GM13976 (cell line): ENCODE data around the gene PHETA2.
"Not testable (repeated sequence)": the region's sequence is repeated elsewhere in the genome, so short reads cannot be mapped to it uniquely, and the experiment has no call there.

Experiments used
- DNase-seq: peaks from one replicate; pipeline ENCODE4 v3.0.0; 2012; ENCODE audit warnings: low spot score
- in situ Hi-C: fragments of 300-500 bp; cut with MboI; formaldehyde crosslinking; loops from one replicate; pipeline ENCODE4 v1.12.0; 2022; ENCODE audit warnings: low sequenced_read_pairs, mixed read lengths, inconsistent platforms; ENCODE audit not compliant: unreplicated experiment
- TF ChIP-seq, protein P1 (sequence below): IDR thresholded peaks from 2 replicates; pipeline ENCODE4 v1.5.1; 2012; ENCODE audit warnings: borderline replicate concordance, mild to moderate bottlenecking; ENCODE audit not compliant: insufficient read depth; ENCODE audit errors: extremely low read depth, missing control alignments, control extremely low read depth

PHETA2 gene

DNA sequence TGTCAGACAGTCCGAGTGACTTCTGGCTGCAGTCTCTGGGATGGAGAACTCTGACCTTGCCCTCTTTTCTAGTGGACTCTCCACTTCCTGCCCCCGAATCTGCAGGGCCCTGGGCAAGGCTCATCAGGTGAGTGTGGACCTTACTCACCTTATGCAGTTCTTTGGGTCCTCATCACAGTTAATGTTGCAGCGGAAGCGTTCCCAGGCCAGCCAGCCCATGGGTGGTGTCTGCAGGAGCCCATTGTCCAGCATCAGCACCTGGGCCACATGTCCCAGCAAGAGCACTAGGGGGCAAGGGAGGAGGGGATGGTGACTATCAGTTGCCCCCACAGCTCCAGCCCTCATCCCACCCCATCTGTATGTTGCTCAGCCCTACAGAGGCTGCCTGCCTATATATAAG is 5.8 kb upstream of the PHETA2 start:
- TF ChIP-seq, protein P1, sequence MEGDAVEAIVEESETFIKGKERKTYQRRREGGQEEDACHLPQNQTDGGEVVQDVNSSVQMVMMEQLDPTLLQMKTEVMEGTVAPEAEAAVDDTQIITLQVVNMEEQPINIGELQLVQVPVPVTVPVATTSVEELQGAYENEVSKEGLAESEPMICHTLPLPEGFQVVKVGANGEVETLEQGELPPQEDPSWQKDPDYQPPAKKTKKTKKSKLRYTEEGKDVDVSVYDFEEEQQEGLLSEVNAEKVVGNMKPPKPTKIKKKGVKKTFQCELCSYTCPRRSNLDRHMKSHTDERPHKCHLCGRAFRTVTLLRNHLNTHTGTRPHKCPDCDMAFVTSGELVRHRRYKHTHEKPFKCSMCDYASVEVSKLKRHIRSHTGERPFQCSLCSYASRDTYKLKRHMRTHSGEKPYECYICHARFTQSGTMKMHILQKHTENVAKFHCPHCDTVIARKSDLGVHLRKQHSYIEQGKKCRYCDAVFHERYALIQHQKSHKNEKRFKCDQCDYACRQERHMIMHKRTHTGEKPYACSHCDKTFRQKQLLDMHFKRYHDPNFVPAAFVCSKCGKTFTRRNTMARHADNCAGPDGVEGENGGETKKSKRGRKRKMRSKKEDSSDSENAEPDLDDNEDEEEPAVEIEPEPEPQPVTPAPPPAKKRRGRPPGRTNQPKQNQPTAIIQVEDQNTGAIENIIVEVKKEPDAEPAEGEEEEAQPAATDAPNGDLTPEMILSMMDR: no peak
- in situ Hi-C loops: loop anchor here (10.0 kb wide), 1 partner anchor 63 kb away; no protein-coding TSS in a partner anchor
- no peak for DNase-seq

DNA sequence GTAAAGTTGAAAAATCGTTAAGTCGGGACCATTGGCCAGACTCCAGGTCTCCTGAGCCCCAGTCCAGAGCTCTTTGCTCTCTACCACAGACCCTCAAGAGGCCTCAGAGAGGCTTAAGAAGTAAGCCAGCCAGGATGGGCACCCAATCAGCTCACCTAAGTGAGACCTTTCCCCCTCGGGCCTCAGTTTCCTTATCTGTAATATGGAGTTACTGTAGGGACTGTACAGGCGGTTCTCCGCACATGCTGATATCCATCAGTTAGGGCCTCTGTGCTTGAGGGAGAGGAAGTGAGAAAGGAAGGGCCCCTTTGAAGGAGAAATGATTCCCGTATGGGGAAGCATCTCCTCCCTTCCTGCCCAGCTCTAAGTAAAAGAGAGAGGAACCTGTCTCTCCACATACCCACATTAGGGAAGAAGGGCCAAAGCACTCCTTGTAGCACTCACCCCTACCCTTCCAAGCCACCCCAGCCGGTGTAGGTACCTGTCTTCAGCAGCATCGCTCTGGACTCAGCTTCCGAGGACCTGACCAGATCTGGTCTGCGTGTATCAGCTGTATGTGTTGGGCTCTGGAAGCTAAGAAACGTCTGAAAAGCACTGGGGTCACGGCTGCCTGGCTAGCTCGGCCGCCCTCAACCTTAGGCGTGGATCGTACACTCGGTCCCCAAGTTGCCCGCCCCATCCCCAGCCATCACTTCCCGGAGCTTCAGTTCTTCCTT is 4.1 kb upstream of the PHETA2 start:
- peak; percentile 50 for DNase-seq
- TF ChIP-seq, protein P1: no peak
- in situ Hi-C loops: loop anchor here (10.0 kb wide), 1 partner anchor 65 kb away; no protein-coding TSS in a partner anchor

DNA sequence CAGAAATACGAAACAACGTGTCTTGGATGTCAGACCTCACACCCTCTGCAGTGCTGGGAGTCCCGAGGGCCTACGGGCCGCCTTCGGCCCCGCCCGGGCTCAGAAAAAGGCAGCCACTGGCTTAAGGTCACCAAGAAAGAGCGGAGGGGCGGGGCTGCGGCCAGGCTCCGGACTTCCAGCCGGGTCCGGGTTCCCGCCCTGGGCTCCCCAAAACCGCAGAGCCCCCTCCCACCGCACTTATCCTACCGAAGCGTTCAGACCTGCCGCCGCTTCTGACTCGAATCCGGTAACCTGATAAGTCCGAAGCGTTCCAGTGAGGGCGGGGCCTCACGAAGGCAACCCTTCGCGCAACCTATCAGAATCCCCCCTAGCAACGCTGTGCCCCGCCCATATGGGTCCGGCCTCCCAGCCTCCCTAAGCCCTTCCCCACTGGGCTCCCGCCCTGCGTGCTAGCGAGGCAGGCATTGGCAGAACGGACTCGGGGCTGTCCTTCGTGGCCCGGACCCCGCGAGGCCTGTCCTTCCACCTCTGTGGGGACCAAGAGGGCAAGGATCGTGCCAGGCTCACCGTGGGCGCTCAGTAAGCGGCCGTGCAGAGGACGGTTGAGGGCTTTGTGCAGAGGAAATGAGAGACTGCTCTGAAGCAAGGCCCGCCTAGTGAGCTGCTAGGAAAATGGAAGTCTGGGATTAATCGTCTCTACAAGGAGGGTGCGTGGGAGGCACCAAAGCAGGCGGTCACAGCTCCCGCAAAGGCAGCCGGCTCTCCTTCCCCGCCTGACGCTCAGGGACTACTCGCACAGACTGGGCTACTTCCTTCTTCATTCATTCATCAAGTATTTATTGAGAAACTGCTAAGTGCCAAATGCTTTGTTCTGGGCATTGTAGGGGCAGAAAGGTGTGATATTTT is 3.3 kb upstream of the PHETA2 start, which contains the start of gene NAGA:
NAGA (minus strand) TSS at position 296 of the 906 bp plus-strand sequence. CDS start 515 bp downstream, outside the sequence.
- TF ChIP-seq, protein P1: no peak
- DNase-seq: peak; percentile 97
- in situ Hi-C loops: no loop called here

DNA sequence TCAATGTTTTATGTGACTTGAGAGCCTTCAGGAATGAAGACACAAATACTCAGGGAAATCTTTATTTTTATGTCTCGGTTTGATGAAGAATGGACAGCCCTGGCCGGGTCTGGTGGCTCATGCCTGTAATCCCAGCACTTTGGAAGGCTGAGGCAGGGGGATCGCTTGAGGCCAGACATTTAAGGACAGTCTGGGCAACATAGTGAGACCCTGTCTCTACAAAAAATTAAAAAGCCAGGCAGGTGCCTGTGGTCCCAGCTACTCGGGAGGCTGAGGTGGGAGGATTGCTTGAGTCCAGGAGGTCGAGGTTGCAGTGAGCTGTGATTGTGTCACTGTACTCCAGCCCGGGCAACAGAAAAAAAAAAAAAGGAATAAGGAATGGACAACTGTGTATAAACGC is 2.5 kb upstream of the PHETA2 start:
- in situ Hi-C loops, DNase-seq: not testable (repeated sequence)

DNA sequence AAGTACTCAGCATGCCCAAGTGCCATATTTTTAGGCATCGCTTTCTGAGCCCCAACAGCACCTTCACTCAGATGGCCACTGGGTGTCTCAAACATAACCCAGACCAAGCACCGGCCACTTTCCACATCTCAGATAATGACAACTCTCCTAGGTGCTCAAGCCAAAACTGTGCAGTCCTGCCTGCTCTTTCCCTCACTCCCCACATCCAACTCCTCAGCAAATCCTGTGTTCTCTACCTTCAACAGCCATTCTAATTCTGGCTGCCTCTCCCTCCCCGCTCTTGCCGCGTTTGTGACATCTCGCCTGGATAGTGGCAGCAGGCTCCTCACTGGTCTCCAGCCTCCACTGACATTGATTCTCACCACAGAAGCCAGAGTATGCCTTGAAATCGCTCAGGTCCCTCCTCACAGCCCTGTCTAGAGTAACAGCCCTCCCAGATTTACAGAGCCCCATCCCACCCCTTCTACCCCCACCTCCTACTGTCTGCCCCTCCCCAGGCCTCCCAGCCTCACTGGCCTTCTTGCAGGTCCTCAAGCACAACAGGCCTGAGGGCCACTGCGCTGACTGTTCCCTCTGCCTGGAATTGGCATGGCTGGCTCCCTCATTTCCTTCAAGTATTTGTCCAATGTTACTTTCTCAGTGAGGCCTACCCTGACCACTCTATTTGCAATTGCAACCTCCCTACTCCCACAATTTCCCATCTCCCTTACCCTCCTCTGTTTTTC is 1.3 kb upstream of the PHETA2 start:
- TF ChIP-seq, protein P1: no peak
- no peak for DNase-seq
- in situ Hi-C loops: no loop called here

DNA sequence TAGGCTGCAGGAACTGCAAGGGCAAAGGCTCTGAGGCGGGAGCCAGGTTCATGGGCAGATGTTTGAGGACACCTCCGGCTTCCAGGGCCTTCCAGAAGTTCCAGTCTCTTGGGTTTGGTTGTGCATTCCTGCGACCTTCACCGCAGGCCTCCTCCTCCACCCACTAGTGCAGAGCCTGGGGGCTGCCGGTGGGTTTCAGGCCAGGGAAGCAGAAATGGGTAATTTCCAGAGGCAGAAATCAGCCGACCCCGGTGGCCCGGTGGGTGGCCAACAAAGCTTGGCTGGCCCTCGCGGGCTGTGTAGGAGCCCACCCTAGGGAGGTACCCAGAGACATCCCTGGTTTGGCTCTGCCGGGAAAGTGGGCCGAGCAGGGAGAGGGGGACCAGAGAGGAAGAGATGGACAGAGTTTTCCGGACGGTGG is 417 bp upstream of the PHETA2 start:
- no peak for DNase-seq
- TF ChIP-seq, protein P1: no peak
- in situ Hi-C loops: no loop called here
